K562 (cell line): ENCODE data around the gene LRRC61. TPM values are rescaled to one million over a fixed set of nuclear protein-coding genes. Genes with fewer than 3 reads are reported as not detected.

Source experiments
- AFF1 ChIP-seq, 2 experiments: fragments of 450-650 bp; IDR thresholded peaks; 2 replicates each; pipeline ENCODE4 v1.6.1; 2018; ENCODE audit warnings: mild to moderate bottlenecking in 2 of 2, low read depth in 1 of 2; ENCODE audit not compliant: partially characterized antibody in 2 of 2
- BMI1 ChIP-seq: fragments of 150-350 bp; IDR thresholded peaks from 2 replicates; pipeline ENCODE4 v1.6.1; 2014; ENCODE audit warnings: low read length
- BRD9 ChIP-seq: fragments of 450-650 bp; IDR thresholded peaks from 2 replicates; pipeline ENCODE4 v1.6.1; 2018; ENCODE audit warnings: low read depth; ENCODE audit not compliant: partially characterized antibody
- ESRRB ChIP-seq: fragments of 250-450 bp; sonication (Bioruptor Pico); IDR thresholded peaks from 2 replicates; pipeline ENCODE4 v1.5.0; 2020; ENCODE audit warnings: mild to moderate bottlenecking, moderate library complexity, borderline replicate concordance
- FOXK1 ChIP-seq: sonication (generic); formaldehyde crosslinking; IDR thresholded peaks from 2 replicates; pipeline ENCODE4 v1.8.0; 2022; ENCODE audit warnings: missing genetic modification reagents, mild to moderate bottlenecking, borderline replicate concordance
- HBP1 ChIP-seq: fragments of 450-650 bp; formaldehyde crosslinking; IDR thresholded peaks from 2 replicates; pipeline ENCODE4 v1.4.0; 2022; ENCODE audit warnings: missing genetic modification characterization
- HNRNPK ChIP-seq: fragments of 200-400 bp; formaldehyde crosslinking; IDR thresholded peaks from one replicate; pipeline ENCODE4 v1.6.1; 2018; ENCODE audit warnings: mild to moderate bottlenecking, low read depth, low read length; ENCODE audit not compliant: poor library complexity, severe bottlenecking
- MIER1 ChIP-seq: fragments of 450-650 bp; IDR thresholded peaks from 2 replicates; pipeline ENCODE4 v1.6.1; 2016; ENCODE audit warnings: antibody characterized with exemption, mild to moderate bottlenecking, low read depth
- NCOA4 ChIP-seq: fragments of 450-650 bp; IDR thresholded peaks from 2 replicates; pipeline ENCODE4 v1.6.1; 2018; ENCODE audit warnings: mild to moderate bottlenecking; ENCODE audit not compliant: partially characterized antibody
- NRF1 ChIP-seq, 2 experiments: fragments of 450-650 bp; IDR thresholded peaks in 1 of 2; conservative IDR thresholded peaks in 1 of 2; 2 replicates each; pipeline ENCODE4 v1.6.1; 2014; ENCODE audit warnings: mild to moderate bottlenecking in 2 of 2
- POLR2G ChIP-seq: fragments of 200-400 bp; formaldehyde crosslinking; IDR thresholded peaks from 2 replicates; pipeline ENCODE4 v1.6.1; 2017; ENCODE audit warnings: low read depth, mild to moderate bottlenecking, antibody characterized with exemption, low read length, moderate library complexity
- SOX6 ChIP-seq: fragments of 450-650 bp; IDR thresholded peaks from 2 replicates; pipeline ENCODE4 v1.6.1; 2014; ENCODE audit warnings: mild to moderate bottlenecking
- ZBED1 ChIP-seq: IDR thresholded peaks from 2 replicates; pipeline ENCODE4 v1.6.1; 2014
- ZEB2 ChIP-seq: fragments of 450-650 bp; IDR thresholded peaks from 2 replicates; pipeline ENCODE4 v1.6.1; 2016
- ZFP36 ChIP-seq: fragments of 150-350 bp; IDR thresholded peaks from 2 replicates; pipeline ENCODE4 v1.6.1; 2018; ENCODE audit warnings: low read length, low read depth; ENCODE audit not compliant: partially characterized antibody
- ZFPM2 ChIP-seq: fragments of 250-450 bp; sonication (Bioruptor Pico); IDR thresholded peaks from 2 replicates; pipeline ENCODE4 v1.5.1; 2022; ENCODE audit warnings: mild to moderate bottlenecking
- ZNF253 ChIP-seq: fragments of 250-450 bp; sonication (Bioruptor Pico); conservative IDR thresholded peaks from 2 replicates; pipeline ENCODE4 v1.6.1; 2021; ENCODE audit warnings: mild to moderate bottlenecking
- ZNF431 ChIP-seq: sonication (generic); formaldehyde crosslinking; IDR thresholded peaks from 2 replicates; pipeline ENCODE4 v1.8.0; 2022; ENCODE audit warnings: mild to moderate bottlenecking, missing genetic modification reagents
- ZNF696 ChIP-seq: fragments of 250-450 bp; sonication (Bioruptor Pico); conservative IDR thresholded peaks from 2 replicates; pipeline ENCODE4 v1.4.0; 2020; ENCODE audit warnings: mild to moderate bottlenecking, moderate library complexity
- polyA plus RNA-seq, 8 experiments: library from polyadenylated mRNA; depleted of rRNA in 4 of 8; stranded (reverse) in 5 of 8; unstranded in 3 of 8; fragments of >200 nt; fragmentation: Nextera tagmentation in 2 of 8; fragmentation: Illumina TruSeq in 1 of 8; extraction: Ambion mirVana in 2 of 8; extraction: Trizol in 1 of 8; gene quantifications; 2 replicates each; pipeline versions ENCODE4 v1.2.1 to v1.2.3, GENCODE V29; 2011 to 2014; ENCODE audit warnings: inconsistent platforms in 1 of 8, missing spikeins in 1 of 8
- total RNA-seq, 7 experiments: library from RNA; depleted of rRNA in 6 of 7; stranded (reverse); fragments of >200 nt in 6 of 7; fragmentation: Illumina TruSeq in 2 of 7; extraction: Trizol in 2 of 7; gene quantifications; 2 replicates each; pipeline versions ENCODE4 v1.2.1 to v1.2.3, GENCODE V29; 2011 to 2021; ENCODE audit warnings: low replicate concordance in 1 of 7
- TF ChIP-seq, protein P1 (sequence below), 2 experiments: fragments of 450-650 bp in 1 of 2; sonication (generic) in 1 of 2; formaldehyde crosslinking; conservative IDR thresholded peaks; 2 replicates each; pipeline versions ENCODE4 v1.4.0 to v1.8.1; 2020 to 2022; ENCODE audit warnings: mild to moderate bottlenecking in 1 of 2, missing genetic modification reagents in 1 of 2

LRRC61 gene
- total and polyA plus RNA-seq, 9 of the 15 experiments (the other 6 are each of a cell fraction or from before 2014, with no cell fraction given): 1.3 to 55.2 (median 35.2) TPM

- TF ChIP-seq POLR2G (no peak), FOXK1 (CRISPR knock-in tag) (no peak), BRD9 (no peak), ZFP36 (no peak), HBP1 (no peak), ZFPM2 (no peak), SOX6 (no peak), ZBED1 (no peak), NRF1 (conservative IDR thresholded peaks at IDR 0.05 in 1 of 2, IDR thresholded peaks at IDR 0.05 in 1 of 2) (no peak), ESRRB (CRISPR knock-in tag) (no peak), ZEB2 (peak; percentile 41; the same call in 1 of the 2 replicates), HNRNPK (no peak), ZNF431 (CRISPR knock-in tag) (no peak), BMI1 (no peak), ZNF253 (CRISPR knock-in tag) (no peak), ZNF696 (no peak), NCOA4 (no peak), MIER1 (no peak), AFF1 (IDR thresholded peaks at IDR 0.05; ENCODE audit: low read depth in 1 of 2, partially characterized antibody in 2 of 2) (peak in 1 of 2 experiments; percentile 20)
- TF ChIP-seq, protein P1, sequence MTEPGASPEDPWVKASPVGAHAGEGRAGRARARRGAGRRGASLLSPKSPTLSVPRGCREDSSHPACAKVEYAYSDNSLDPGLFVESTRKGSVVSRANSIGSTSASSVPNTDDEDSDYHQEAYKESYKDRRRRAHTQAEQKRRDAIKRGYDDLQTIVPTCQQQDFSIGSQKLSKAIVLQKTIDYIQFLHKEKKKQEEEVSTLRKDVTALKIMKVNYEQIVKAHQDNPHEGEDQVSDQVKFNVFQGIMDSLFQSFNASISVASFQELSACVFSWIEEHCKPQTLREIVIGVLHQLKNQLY (CRISPR knock-in tag; conservative IDR thresholded peaks at IDR 0.05): no peak
These were observed 56.6 kb downstream of the LRRC61 start (continued) for GRCh38 chr7:150379441-150380379.
